GM23338 (cell line): Measurements from ENCODE around the gene ACOX3. TPM values are rescaled to one million over a fixed set of nuclear protein-coding genes. Genes with fewer than 3 reads are reported as not detected.

ENCODE experiments used
- ATAC-seq: fragments of 200-7000 bp; cut with Tn5 transposase; 3 replicates; pipeline ENCODE4 v1.9.1; 2020
- DNase-seq: peaks from one replicate; pipeline ENCODE4 v3.0.0-alpha.2; 2015; ENCODE audit warnings: low spot score
- H2AFZ ChIP-seq: fragments of 200-600 bp; sonication (generic); 2 replicates; pipeline ENCODE4 v1.8.0; 2016; ENCODE audit warnings: antibody characterized with exemption, mild to moderate bottlenecking, moderate library complexity
- H3F3A ChIP-seq: fragments of 200-600 bp; sonication (generic); replicated peaks from 2 replicates; pipeline ENCODE4 v1.8.0; 2017; ENCODE audit warnings: antibody characterized with exemption, mixed run types, low read depth
- H3K27ac ChIP-seq: fragments of 200-600 bp; sonication (generic); 2 replicates; pipeline ENCODE4 v1.6.1; 2016; ENCODE audit warnings: low read depth
- H3K27me3 ChIP-seq: fragments of 200-600 bp; sonication (generic); 2 replicates; pipeline ENCODE4 v1.8.0; 2016; ENCODE audit warnings: mild to moderate bottlenecking, mixed run types, moderate library complexity; ENCODE audit not compliant: insufficient read depth
- H3K36me3 ChIP-seq: fragments of 200-600 bp; sonication (generic); 2 replicates; pipeline ENCODE4 v1.8.0; 2016; ENCODE audit warnings: mild to moderate bottlenecking; ENCODE audit not compliant: insufficient read depth
- H3K4me1 ChIP-seq: fragments of 200-600 bp; sonication (generic); 2 replicates; pipeline ENCODE4 v1.8.0; 2016; ENCODE audit warnings: mild to moderate bottlenecking, moderate library complexity; ENCODE audit not compliant: insufficient read depth
- H3K4me2 ChIP-seq: fragments of 200-600 bp; sonication (generic); 2 replicates; pipeline ENCODE4 v1.7.1; 2017; ENCODE audit warnings: mixed run types
- H3K4me3 ChIP-seq: fragments of 200-600 bp; sonication (generic); 2 replicates; pipeline ENCODE4 v1.6.1; 2016; ENCODE audit warnings: mixed run types
- H3K79me2 ChIP-seq: fragments of 200-600 bp; sonication (generic); replicated peaks from 2 replicates; pipeline ENCODE4 v1.8.0; 2017; ENCODE audit warnings: mild to moderate bottlenecking; ENCODE audit not compliant: insufficient read depth
- H3K9me2 ChIP-seq: fragments of 200-600 bp; sonication (generic); 2 replicates; pipeline ENCODE4 v1.8.0; 2017; ENCODE audit not compliant: insufficient read depth
- H4K20me1 ChIP-seq: fragments of 200-600 bp; sonication (generic); replicated peaks from 2 replicates; pipeline ENCODE4 v1.8.0; 2017; ENCODE audit warnings: mild to moderate bottlenecking; ENCODE audit not compliant: insufficient read depth
- H3K27ac Mint-ChIP-seq: 2 replicates; pipeline ENCODE4 v1.8.0; 2020; ENCODE audit warnings: inconsistent platforms, mild to moderate bottlenecking, moderate library complexity, mixed read lengths
- H3K27me3 Mint-ChIP-seq: 3 replicates; pipeline ENCODE4 v1.8.0; 2022; ENCODE audit warnings: low read depth, mild to moderate bottlenecking, moderate library complexity, mixed read lengths, inconsistent platforms; ENCODE audit not compliant: insufficient read depth, poor library complexity
- H3K36me3 Mint-ChIP-seq: 3 replicates; pipeline ENCODE4 v1.8.0; 2021; ENCODE audit warnings: low read depth, mild to moderate bottlenecking, inconsistent platforms, moderate library complexity, mixed read lengths
- H3K4me1 Mint-ChIP-seq: 3 replicates; pipeline ENCODE4 v1.8.0; 2020; ENCODE audit warnings: mild to moderate bottlenecking, inconsistent platforms, mixed read lengths
- H3K4me3 Mint-ChIP-seq: 3 replicates; pipeline ENCODE4 v1.8.0; 2021; ENCODE audit warnings: moderate library complexity, mild to moderate bottlenecking, inconsistent platforms, mixed read lengths
- H3K9me3 Mint-ChIP-seq: 3 replicates; pipeline ENCODE4 v1.8.0; 2020; ENCODE audit warnings: moderate library complexity, mild to moderate bottlenecking, inconsistent platforms, mixed read lengths
- CREB1 ChIP-seq: fragments of 250-450 bp; sonication (Bioruptor Pico); IDR thresholded peaks from 2 replicates; pipeline ENCODE4 v1.5.0; 2020; ENCODE audit warnings: low read depth, mild to moderate bottlenecking, moderate library complexity
- EZH2 ChIP-seq: fragments of 200-600 bp; sonication (generic); IDR thresholded peaks from one replicate; pipeline ENCODE4 v1.8.0; 2017; ENCODE audit warnings: antibody characterized with exemption, mild to moderate bottlenecking, low read depth; ENCODE audit not compliant: unreplicated experiment
- EZH2phosphoT487 ChIP-seq: fragments of 200-600 bp; sonication (generic); IDR thresholded peaks from one replicate; pipeline ENCODE4 v1.8.1; 2018; ENCODE audit warnings: antibody characterized with exemption; ENCODE audit not compliant: unreplicated experiment
- JUNB ChIP-seq: IDR thresholded peaks from one replicate; pipeline ENCODE4 v1.6.1; 2016; ENCODE audit warnings: antibody characterized with exemption; ENCODE audit not compliant: unreplicated experiment
- NANOG ChIP-seq: IDR thresholded peaks from 2 replicates; pipeline ENCODE4 v1.6.1; 2016; ENCODE audit warnings: antibody characterized with exemption, borderline replicate concordance
- POLR2AphosphoS5 ChIP-seq: IDR thresholded peaks from 2 replicates; pipeline ENCODE4 v1.6.1; 2016; ENCODE audit warnings: antibody characterized with exemption, low read depth
- STAT1 ChIP-seq: IDR thresholded peaks from one replicate; pipeline ENCODE4 v1.6.1; 2016; ENCODE audit warnings: antibody characterized with exemption; ENCODE audit not compliant: unreplicated experiment
- ZNF114 ChIP-seq: fragments of 250-450 bp; sonication (Bioruptor Pico); IDR thresholded peaks from 2 replicates; pipeline ENCODE4 v1.5.0; 2020; ENCODE audit warnings: mild to moderate bottlenecking, moderate library complexity
- ZNF462 ChIP-seq: fragments of 250-450 bp; sonication (Bioruptor Pico); IDR thresholded peaks from 2 replicates; pipeline ENCODE4 v1.5.0; 2020; ENCODE audit warnings: mild to moderate bottlenecking, moderate library complexity
- polyA plus RNA-seq: library from polyadenylated mRNA; unstranded; fragments of >200 nt; fragmentation: Nextera tagmentation; extraction: Ambion mirVana; gene quantifications from 2 replicates; pipeline ENCODE4 v1.2.1, GENCODE V29; 2016
- total RNA-seq: library from RNA; depleted of rRNA; stranded (reverse); fragments of >200 nt; shearing (Covaris generic); gene quantifications from 2 replicates; pipeline ENCODE4 v1.2.3, GENCODE V29; 2014
- TF ChIP-seq, protein P1 (sequence below), 2 experiments: fragments of 200-600 bp in 1 of 2; sonication (generic) in 1 of 2; conservative IDR thresholded peaks; 2 replicates each; pipeline versions ENCODE4 v1.5.1 to v1.6.1; 2016 to 2017; ENCODE audit warnings: antibody characterized with exemption in 2 of 2, low read depth in 2 of 2, mild to moderate bottlenecking in 2 of 2, moderate library complexity in 1 of 2
- TF ChIP-seq, protein P2 (sequence below): IDR thresholded peaks from one replicate; pipeline ENCODE4 v1.6.1; 2018; ENCODE audit warnings: antibody characterized with exemption; ENCODE audit not compliant: unreplicated experiment

ACOX3 gene
- total and polyA plus RNA-seq, 2 experiments from 2014 or later: 6.4 to 17.2 TPM

GRCh38 chr4:8372506-8372905, 68.0 kb downstream of the ACOX3 start:
- Histone ChIP-seq H3K79me2 (no peaks in the 10 kb centered on the region), H3K4me3 (no peak overlapping the region), H3K4me2 (no peak overlapping the region), H3K27ac (no peak overlapping the region), H3F3A (no peaks in the 10 kb centered on the region), H3K27me3 (no peaks in the 10 kb centered on the region), H3K9me2 (no peaks in the 10 kb centered on the region), H2AFZ (no peak overlapping the region), H3K4me1 (no peaks in the 10 kb centered on the region), H3K36me3 (no peaks in the 10 kb centered on the region), H4K20me1 (no peaks in the 10 kb centered on the region)
- Mint-ChIP-seq H3K27ac (no peak overlapping the region; the same call in 1 of the 2 replicates), H3K4me3 (no peak overlapping the region), H3K9me3 (no peaks in the 10 kb centered on the region), H3K4me1 (peaks cover 14% of the 10 kb centered on the region), H3K36me3 (no peaks in the 10 kb centered on the region; the same call in 2 of the 3 replicates), H3K27me3 (peaks cover 24% of the 10 kb centered on the region)
- no peak for ATAC-seq
- TF ChIP-seq NANOG: no peak
- no peak for TF ChIP-seq STAT1
- no peak for TF ChIP-seq POLR2AphosphoS5
- TF ChIP-seq EZH2: no peak
- TF ChIP-seq JUNB: no peak
- no peak for TF ChIP-seq CREB1
- no peak for DNase-seq

GRCh38 chr4:8371596-8371995, 68.9 kb downstream of the ACOX3 start:
- Mint-ChIP-seq H3K9me3 (no peaks in the 10 kb centered on the region), H3K4me1 (peaks cover 8% of the 10 kb centered on the region; the same call in 2 of the 3 replicates), H3K27ac (no peak overlapping the region), H3K36me3 (no peaks in the 10 kb centered on the region; the same call in 2 of the 3 replicates), H3K27me3 (peaks cover 27% of the 10 kb centered on the region), H3K4me3 (no peak overlapping the region)
- no peaks in the 10 kb centered on the region for H3K4me1 ChIP-seq
- no peaks in the 10 kb centered on the region for H4K20me1 ChIP-seq
- H2AFZ ChIP-seq: no peak overlapping the region
- ATAC-seq (no peak), DNase-seq (no peak)
- no peak overlapping the region for H3K27ac ChIP-seq
- H3F3A ChIP-seq: no peaks in the 10 kb centered on the region
- no peaks in the 10 kb centered on the region for H3K27me3 ChIP-seq
- H3K4me2 ChIP-seq: no peak overlapping the region
- H3K4me3 ChIP-seq: no peak overlapping the region
- H3K79me2 ChIP-seq: no peaks in the 10 kb centered on the region
- H3K9me2 ChIP-seq: no peaks in the 10 kb centered on the region
- no peaks in the 10 kb centered on the region for H3K36me3 ChIP-seq
- TF ChIP-seq STAT1 (no peak), JUNB (no peak), NANOG (no peak), ZNF462 (CRISPR knock-in tag) (no peak), CREB1 (no peak), EZH2 (no peak), EZH2phosphoT487 (no peak), ZNF114 (CRISPR knock-in tag) (no peak)
- TF ChIP-seq, protein P1, sequence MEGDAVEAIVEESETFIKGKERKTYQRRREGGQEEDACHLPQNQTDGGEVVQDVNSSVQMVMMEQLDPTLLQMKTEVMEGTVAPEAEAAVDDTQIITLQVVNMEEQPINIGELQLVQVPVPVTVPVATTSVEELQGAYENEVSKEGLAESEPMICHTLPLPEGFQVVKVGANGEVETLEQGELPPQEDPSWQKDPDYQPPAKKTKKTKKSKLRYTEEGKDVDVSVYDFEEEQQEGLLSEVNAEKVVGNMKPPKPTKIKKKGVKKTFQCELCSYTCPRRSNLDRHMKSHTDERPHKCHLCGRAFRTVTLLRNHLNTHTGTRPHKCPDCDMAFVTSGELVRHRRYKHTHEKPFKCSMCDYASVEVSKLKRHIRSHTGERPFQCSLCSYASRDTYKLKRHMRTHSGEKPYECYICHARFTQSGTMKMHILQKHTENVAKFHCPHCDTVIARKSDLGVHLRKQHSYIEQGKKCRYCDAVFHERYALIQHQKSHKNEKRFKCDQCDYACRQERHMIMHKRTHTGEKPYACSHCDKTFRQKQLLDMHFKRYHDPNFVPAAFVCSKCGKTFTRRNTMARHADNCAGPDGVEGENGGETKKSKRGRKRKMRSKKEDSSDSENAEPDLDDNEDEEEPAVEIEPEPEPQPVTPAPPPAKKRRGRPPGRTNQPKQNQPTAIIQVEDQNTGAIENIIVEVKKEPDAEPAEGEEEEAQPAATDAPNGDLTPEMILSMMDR (conservative IDR thresholded peaks at IDR 0.05; ENCODE audit: low read depth in 2 of 2): no peak
- TF ChIP-seq, protein P2, sequence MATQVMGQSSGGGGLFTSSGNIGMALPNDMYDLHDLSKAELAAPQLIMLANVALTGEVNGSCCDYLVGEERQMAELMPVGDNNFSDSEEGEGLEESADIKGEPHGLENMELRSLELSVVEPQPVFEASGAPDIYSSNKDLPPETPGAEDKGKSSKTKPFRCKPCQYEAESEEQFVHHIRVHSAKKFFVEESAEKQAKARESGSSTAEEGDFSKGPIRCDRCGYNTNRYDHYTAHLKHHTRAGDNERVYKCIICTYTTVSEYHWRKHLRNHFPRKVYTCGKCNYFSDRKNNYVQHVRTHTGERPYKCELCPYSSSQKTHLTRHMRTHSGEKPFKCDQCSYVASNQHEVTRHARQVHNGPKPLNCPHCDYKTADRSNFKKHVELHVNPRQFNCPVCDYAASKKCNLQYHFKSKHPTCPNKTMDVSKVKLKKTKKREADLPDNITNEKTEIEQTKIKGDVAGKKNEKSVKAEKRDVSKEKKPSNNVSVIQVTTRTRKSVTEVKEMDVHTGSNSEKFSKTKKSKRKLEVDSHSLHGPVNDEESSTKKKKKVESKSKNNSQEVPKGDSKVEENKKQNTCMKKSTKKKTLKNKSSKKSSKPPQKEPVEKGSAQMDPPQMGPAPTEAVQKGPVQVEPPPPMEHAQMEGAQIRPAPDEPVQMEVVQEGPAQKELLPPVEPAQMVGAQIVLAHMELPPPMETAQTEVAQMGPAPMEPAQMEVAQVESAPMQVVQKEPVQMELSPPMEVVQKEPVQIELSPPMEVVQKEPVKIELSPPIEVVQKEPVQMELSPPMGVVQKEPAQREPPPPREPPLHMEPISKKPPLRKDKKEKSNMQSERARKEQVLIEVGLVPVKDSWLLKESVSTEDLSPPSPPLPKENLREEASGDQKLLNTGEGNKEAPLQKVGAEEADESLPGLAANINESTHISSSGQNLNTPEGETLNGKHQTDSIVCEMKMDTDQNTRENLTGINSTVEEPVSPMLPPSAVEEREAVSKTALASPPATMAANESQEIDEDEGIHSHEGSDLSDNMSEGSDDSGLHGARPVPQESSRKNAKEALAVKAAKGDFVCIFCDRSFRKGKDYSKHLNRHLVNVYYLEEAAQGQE: no peak
